Endothelial cell of umbilical vein (primary cell): ENCODE results near the gene AP5Z1. TPM values are rescaled to one million over a fixed set of nuclear protein-coding genes. Genes with fewer than 3 reads are reported as not detected.

Experiments used
- BruUV-seq: library from RNA; stranded (reverse); fragments of 400-500 nt; replicated peaks from 2 replicates; lab custom pipeline; 2021; lab: Mats Ljungman, UMichigan
- CTCF ChIA-PET: fragments of 300-600, 350-600 bp; sonication (Branson Sonifier 250); formaldehyde crosslinking; loops from one replicate; lab custom pipeline; 2021; ENCODE audit warnings: antibody characterized with exemption, inconsistent platforms; lab: Charles Lee
- POLR2A ChIA-PET: fragments of 300-600, 350-600 bp; sonication (Branson Sonifier 250); formaldehyde crosslinking; loops from one replicate; lab custom pipeline; 2021; ENCODE audit warnings: antibody characterized with exemption, inconsistent platforms; lab: Charles Lee
- DNase-seq: peaks from one replicate; pipeline ENCODE4 v3.0.0-alpha.2; 2011; ENCODE audit warnings: low read depth, low spot score
- FAIRE-seq: peaks from 2 replicates; lab custom pipeline; 2011; peaks lifted over from hg19 to GRCh38; lab: Jason Lieb, UNC
- H2AFZ ChIP-seq: 2 replicates; pipeline ENCODE4 v1.6.0; 2012; ENCODE audit warnings: low read depth, low read length, control low read depth, inconsistent platforms
- H3K27ac ChIP-seq: 2 replicates; pipeline ENCODE4 v1.5.1; 2011; ENCODE audit warnings: low read depth, mild to moderate bottlenecking, control low read depth, low read length, moderate library complexity; ENCODE audit not compliant: insufficient read depth
- H3K27me3 ChIP-seq, 2 experiments: 2 replicates each; pipeline versions ENCODE4 v1.6.0 to v1.6.1; 2011; ENCODE audit warnings: low read length in 2 of 2, mixed read lengths in 1 of 2; ENCODE audit not compliant: control insufficient read depth in 2 of 2, insufficient read depth in 2 of 2
- H3K36me3 ChIP-seq, 2 experiments: 2 replicates in 1 of 2; 3 replicates in 1 of 2; pipeline ENCODE4 v1.5.1; 2011; ENCODE audit warnings: low read length in 2 of 2, mild to moderate bottlenecking in 1 of 2, moderate library complexity in 1 of 2; ENCODE audit not compliant: control insufficient read depth in 2 of 2, insufficient read depth in 2 of 2; ENCODE audit errors: extremely low read depth in 1 of 2
- H3K4me1 ChIP-seq: 3 replicates; pipeline ENCODE4 v1.5.1; 2011; ENCODE audit warnings: mild to moderate bottlenecking, low read length; ENCODE audit not compliant: control insufficient read depth, insufficient read depth; ENCODE audit errors: extremely low read depth
- H3K4me2 ChIP-seq: 2 replicates; pipeline ENCODE4 v1.6.1; 2011; ENCODE audit warnings: low read length, control low read depth, mixed read lengths; ENCODE audit not compliant: insufficient read depth
- H3K4me3 ChIP-seq, 3 experiments: fragments of 200-600 bp in 1 of 3; sonication (generic), shearing (Covaris generic) in 1 of 3; replicated peaks in 1 of 3; 2 replicates each; pipeline ENCODE4 v1.5.1; 2011 to 2016; ENCODE audit warnings: control low read depth in 3 of 3, low read length in 3 of 3, mild to moderate bottlenecking in 2 of 3, inconsistent platforms in 1 of 3, low read depth in 1 of 3, moderate library complexity in 1 of 3; ENCODE audit not compliant: insufficient read depth in 1 of 3
- H3K79me2 ChIP-seq: 2 replicates; pipeline ENCODE4 v1.6.0; 2012; ENCODE audit warnings: low read length, inconsistent platforms; ENCODE audit not compliant: control insufficient read depth, insufficient read depth
- H3K9ac ChIP-seq: replicated peaks from 2 replicates; pipeline ENCODE3; 2011; ENCODE audit warnings: low read length, control low read depth; ENCODE audit not compliant: insufficient read depth; ENCODE audit errors: extremely low read depth
- H3K9me1 ChIP-seq: replicated peaks from 3 replicates; pipeline ENCODE4 v1.6.0; 2011; ENCODE audit warnings: mild to moderate bottlenecking, low read length; ENCODE audit not compliant: control insufficient read depth, insufficient read depth; ENCODE audit errors: extremely low read depth
- H3K9me3 ChIP-seq: replicated peaks from 2 replicates; pipeline ENCODE4 v1.5.1; 2012; ENCODE audit warnings: low read length, inconsistent platforms; ENCODE audit not compliant: control insufficient read depth, insufficient read depth
- H4K20me1 ChIP-seq: replicated peaks from 2 replicates; pipeline ENCODE3; 2011; ENCODE audit warnings: mild to moderate bottlenecking, low read length; ENCODE audit not compliant: control insufficient read depth, insufficient read depth; ENCODE audit errors: extremely low read depth
- EZH2 ChIP-seq: IDR thresholded peaks from 2 replicates; pipeline ENCODE4 v1.6.1; 2012; ENCODE audit warnings: borderline replicate concordance, low read depth, mild to moderate bottlenecking, moderate library complexity, low read length, inconsistent platforms; ENCODE audit not compliant: severe bottlenecking
- FOS ChIP-seq: IDR thresholded peaks from 2 replicates; pipeline ENCODE4 v1.6.1; 2011; ENCODE audit warnings: mild to moderate bottlenecking, low read length, moderate library complexity, borderline replicate concordance; ENCODE audit not compliant: insufficient read depth
- GATA2 ChIP-seq: IDR thresholded peaks from 2 replicates; pipeline ENCODE4 v1.7.0; 2011; ENCODE audit warnings: low read depth, mild to moderate bottlenecking, moderate library complexity, mixed read lengths, low read length; ENCODE audit not compliant: insufficient read length, insufficient read depth
- JUN ChIP-seq: IDR thresholded peaks from 2 replicates; pipeline ENCODE4 v1.6.1; 2011; ENCODE audit warnings: borderline replicate concordance, low read depth; ENCODE audit not compliant: insufficient read length, insufficient read depth
- MYC ChIP-seq: IDR thresholded peaks from one replicate; pipeline ENCODE4 v1.6.1; 2011; ENCODE audit warnings: mild to moderate bottlenecking, low read depth, low read length
- POLR2A ChIP-seq: IDR thresholded peaks from 2 replicates; pipeline ENCODE4 v1.6.1; 2012; ENCODE audit warnings: low read depth, mild to moderate bottlenecking, control low read depth, low read length
- POLR2AphosphoS5 ChIP-seq: IDR thresholded peaks from 2 replicates; pipeline ENCODE4 v1.6.1; 2012; ENCODE audit warnings: low read depth, mild to moderate bottlenecking, control low read depth, low read length, moderate library complexity; ENCODE audit not compliant: insufficient read depth
- dilution Hi-C: fragments of 300-500 bp; cut with MboI; formaldehyde crosslinking; loops from one replicate; pipeline ENCODE4 v1.15.0; 2019; ENCODE audit warnings: low sequenced_read_pairs; ENCODE audit not compliant: extremely low pct_ligation_motif_present
- intact Hi-C: fragments of 100-400 bp; cut with micrococcal nuclease; formaldehyde crosslinking; loops from one replicate; pipeline ENCODE4 v1.10.0; 2022
- polyA plus RNA-seq, 4 experiments: library from polyadenylated mRNA; depleted of rRNA in 3 of 4; stranded (reverse) in 3 of 4; unstranded in 1 of 4; fragments of >200 nt; gene quantifications; 2 replicates each; pipeline versions ENCODE4 v1.2.1 to v1.2.3, GENCODE V29; 2011 to 2012; ENCODE audit warnings: missing spikeins in 1 of 4
- total RNA-seq: library from RNA; stranded (reverse); gene quantifications from 2 replicates; pipeline ENCODE4 v1.2.3, GENCODE V29; 2021
- TF ChIP-seq, protein P1 (sequence below): IDR thresholded peaks from 2 replicates; pipeline ENCODE4 v1.6.1; 2011; ENCODE audit not compliant: insufficient read depth, insufficient read length
- TF ChIP-seq, protein P2 (sequence below), 2 donors: IDR thresholded peaks; 1 replicate in 1 of 2; 2 replicates in 1 of 2; pipeline ENCODE4 v1.5.1; 2011; ENCODE audit warnings: low read length in 2 of 2, mild to moderate bottlenecking in 2 of 2, moderate library complexity in 2 of 2, control low read depth in 1 of 2, inconsistent platforms in 1 of 2, low read depth in 1 of 2; ENCODE audit not compliant: insufficient read depth in 1 of 2; ENCODE audit errors: extremely low read depth in 1 of 2

Gene AP5Z1
- total and polyA plus RNA-seq, 2 donors (not counting 3 experiments of a cell fraction or from before 2014, with no cell fraction given) = 53.7 to 58.9 TPM

DNA sequence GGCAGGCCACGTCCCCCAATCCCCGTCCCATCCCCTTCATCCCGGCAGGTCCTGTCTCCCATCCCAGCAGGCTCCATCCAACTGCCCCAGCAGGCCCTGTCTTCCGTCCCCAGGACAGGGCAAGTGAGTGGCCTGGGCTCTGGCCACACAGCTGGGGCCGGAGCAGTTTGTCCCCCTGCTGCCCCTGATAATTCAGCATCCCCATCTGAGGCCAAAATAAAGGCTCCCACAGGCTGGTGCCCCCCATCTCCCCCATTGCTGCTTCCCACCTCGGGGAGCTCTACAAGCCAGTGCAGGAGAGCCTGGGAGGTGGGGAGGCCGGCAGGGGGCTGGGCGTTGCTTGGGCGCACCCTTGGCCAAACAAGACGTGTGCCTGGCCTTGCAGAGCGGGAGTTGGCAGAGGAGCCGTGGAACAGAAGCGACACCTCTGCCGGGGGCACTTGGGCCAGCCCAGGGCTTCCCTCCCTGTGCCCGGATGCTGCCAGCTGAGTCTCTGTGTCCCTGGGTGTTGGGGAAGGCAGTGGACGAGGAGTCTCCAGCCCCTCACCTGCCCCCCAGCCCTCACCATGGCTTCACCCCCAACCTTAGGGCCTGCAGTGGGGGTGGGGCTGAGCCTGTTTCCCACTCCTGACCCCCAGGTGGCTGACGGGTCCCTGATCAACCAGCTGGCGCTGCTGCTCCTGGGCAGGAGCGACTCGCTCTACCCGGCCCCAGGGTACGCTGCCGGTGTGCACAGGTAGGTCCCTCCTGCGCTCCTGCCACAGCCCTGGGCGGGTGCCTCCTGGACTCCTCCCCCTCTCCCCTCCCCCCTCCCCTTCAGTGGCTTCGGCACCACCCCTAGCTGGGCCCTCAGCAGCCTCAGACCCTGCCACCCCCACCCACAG, 14.0 kb downstream of the AP5Z1 start:
- no peak overlapping the region for H3K4me2 ChIP-seq
- H3K27ac ChIP-seq = no peak overlapping the region
- TF ChIP-seq JUN (no peak), FOS (no peak), POLR2A (no peak), GATA2 (no peak), EZH2 (no peak), POLR2AphosphoS5 (no peak), MYC (no peak)
- TF ChIP-seq, protein P1, sequence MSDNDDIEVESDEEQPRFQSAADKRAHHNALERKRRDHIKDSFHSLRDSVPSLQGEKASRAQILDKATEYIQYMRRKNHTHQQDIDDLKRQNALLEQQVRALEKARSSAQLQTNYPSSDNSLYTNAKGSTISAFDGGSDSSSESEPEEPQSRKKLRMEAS = no peak
- TF ChIP-seq, protein P2, sequence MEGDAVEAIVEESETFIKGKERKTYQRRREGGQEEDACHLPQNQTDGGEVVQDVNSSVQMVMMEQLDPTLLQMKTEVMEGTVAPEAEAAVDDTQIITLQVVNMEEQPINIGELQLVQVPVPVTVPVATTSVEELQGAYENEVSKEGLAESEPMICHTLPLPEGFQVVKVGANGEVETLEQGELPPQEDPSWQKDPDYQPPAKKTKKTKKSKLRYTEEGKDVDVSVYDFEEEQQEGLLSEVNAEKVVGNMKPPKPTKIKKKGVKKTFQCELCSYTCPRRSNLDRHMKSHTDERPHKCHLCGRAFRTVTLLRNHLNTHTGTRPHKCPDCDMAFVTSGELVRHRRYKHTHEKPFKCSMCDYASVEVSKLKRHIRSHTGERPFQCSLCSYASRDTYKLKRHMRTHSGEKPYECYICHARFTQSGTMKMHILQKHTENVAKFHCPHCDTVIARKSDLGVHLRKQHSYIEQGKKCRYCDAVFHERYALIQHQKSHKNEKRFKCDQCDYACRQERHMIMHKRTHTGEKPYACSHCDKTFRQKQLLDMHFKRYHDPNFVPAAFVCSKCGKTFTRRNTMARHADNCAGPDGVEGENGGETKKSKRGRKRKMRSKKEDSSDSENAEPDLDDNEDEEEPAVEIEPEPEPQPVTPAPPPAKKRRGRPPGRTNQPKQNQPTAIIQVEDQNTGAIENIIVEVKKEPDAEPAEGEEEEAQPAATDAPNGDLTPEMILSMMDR (IDR thresholded peaks at IDR 0.05; ENCODE audit: extremely low read depth in 1 of 2, insufficient read depth in 1 of 2, low read depth in 1 of 2, low read length in 2 of 2) = no peak
- CTCF ChIA-PET = interaction anchor here (0.9 kb wide), 1 partner anchor 9 kb away, joined by 3 read pairs; no protein-coding TSS in a partner anchor
- no peak overlapping the region for H3K4me3 ChIP-seq
- H3K36me3 ChIP-seq = peaks cover 12 to 38% of the 10 kb centered on the region in 2 experiments
- POLR2A ChIA-PET = no interaction called here
- H3K4me1 ChIP-seq = no peaks in the 10 kb centered on the region
- no peaks in the 10 kb centered on the region for H3K27me3 ChIP-seq
- dilution Hi-C loops (no loop called here), intact Hi-C loops (no loop called here)
- H2AFZ ChIP-seq = no peak overlapping the region
- no peak for DNase-seq
- BruUV-seq = no TSS peak
- no peak for FAIRE-seq
- H3K79me2 ChIP-seq = no peaks in the 10 kb centered on the region
- H4K20me1 ChIP-seq = no peaks in the 10 kb centered on the region
- no peak overlapping the region for H3K9ac ChIP-seq
- H3K9me3 ChIP-seq = no peaks in the 10 kb centered on the region
- H3K9me1 ChIP-seq = no peaks in the 10 kb centered on the region
